SK-N-SH (cell line): ENCODE data around the gene GARRE1. TPM values are rescaled to one million over a fixed set of nuclear protein-coding genes. Genes with fewer than 3 reads are reported as not detected.

Experiments
- CTCF ChIA-PET: fragments of 300-600, 350-600 bp; formaldehyde crosslinking; extraction: SDS; loops from one replicate; lab custom pipeline; 2021; lab: Yijun Ruan, JAX
- POLR2A ChIA-PET: fragments of 350-600 bp; sonication (Branson Sonifier 250); formaldehyde crosslinking; extraction: SDS; loops from one replicate; lab custom pipeline; 2020; ENCODE audit warnings: antibody characterized with exemption, inconsistent platforms; lab: Yijun Ruan, JAX
- DNase-seq: peaks from one replicate; pipeline ENCODE4 v3.0.0; 2012
- H2AFZ ChIP-seq: fragments of 200-600 bp; sonication (generic); 2 replicates; pipeline ENCODE4 v1.8.1; 2016; ENCODE audit warnings: antibody characterized with exemption, mild to moderate bottlenecking, low read depth
- H3F3A ChIP-seq: fragments of 200-600 bp; sonication (generic); replicated peaks from 2 replicates; pipeline ENCODE3; 2016; ENCODE audit warnings: antibody characterized with exemption, mild to moderate bottlenecking; ENCODE audit not compliant: insufficient read depth
- H3K27ac ChIP-seq, 2 experiments: fragments of 200-500 bp in 1 of 2; fragments of 200-600 bp in 1 of 2; sonication (Bioruptor generic) in 1 of 2; sonication (generic), shearing (Covaris generic) in 1 of 2; 2 replicates each; pipeline versions ENCODE4 v1.5.1 to v1.6.1; 2014 to 2016; ENCODE audit warnings: low read depth in 2 of 2, inconsistent platforms in 1 of 2, low read length in 1 of 2, mild to moderate bottlenecking in 1 of 2, mixed read lengths in 1 of 2
- H3K27me3 ChIP-seq: fragments of 200-600 bp; sonication (generic), shearing (Covaris generic); 2 replicates; pipeline ENCODE4 v1.6.1; 2016; ENCODE audit warnings: mixed run types; ENCODE audit not compliant: insufficient read depth
- H3K36me3 ChIP-seq, 2 experiments: fragments of 200-500 bp in 1 of 2; fragments of 200-600 bp in 1 of 2; sonication (Bioruptor generic) in 1 of 2; sonication (generic) in 1 of 2; replicated peaks in 1 of 2; 2 replicates each; pipeline versions ENCODE3 to v1.5.1; 2014 to 2016; ENCODE audit warnings: low read length in 1 of 2, mild to moderate bottlenecking in 1 of 2; ENCODE audit not compliant: insufficient read depth in 2 of 2, control insufficient read depth in 1 of 2
- H3K4me1 ChIP-seq, 2 experiments: fragments of 200-500 bp in 1 of 2; fragments of 200-600 bp in 1 of 2; sonication (Bioruptor generic) in 1 of 2; sonication (generic), shearing (Covaris generic) in 1 of 2; 2 replicates each; pipeline versions ENCODE4 v1.5.1 to v1.6.1; 2014 to 2016; ENCODE audit warnings: low read depth in 1 of 2, low read length in 1 of 2, mixed run types in 1 of 2; ENCODE audit not compliant: insufficient read depth in 2 of 2, control insufficient read depth in 1 of 2
- H3K4me2 ChIP-seq: fragments of 200-600 bp; sonication (generic), shearing (Covaris generic); 2 replicates; pipeline ENCODE4 v1.6.1; 2017; ENCODE audit warnings: mixed run types
- H3K4me3 ChIP-seq, 2 experiments: fragments of 200-500 bp in 1 of 2; fragments of 200-600 bp in 1 of 2; sonication (Bioruptor generic) in 1 of 2; sonication (generic), shearing (Covaris generic) in 1 of 2; 2 replicates each; pipeline versions ENCODE4 v1.5.1 to v1.8.1; 2014 to 2016; ENCODE audit warnings: low read depth in 2 of 2, inconsistent platforms in 1 of 2, low read length in 1 of 2, mild to moderate bottlenecking in 1 of 2, mixed read lengths in 1 of 2, moderate library complexity in 1 of 2
- H3K79me2 ChIP-seq: fragments of 200-600 bp; sonication (generic); 2 replicates; pipeline ENCODE4 v1.8.1; 2017; ENCODE audit warnings: mild to moderate bottlenecking; ENCODE audit not compliant: insufficient read depth
- H3K9ac ChIP-seq: fragments of 200-600 bp; sonication (generic); 2 replicates; pipeline ENCODE4 v1.6.1; 2017; ENCODE audit warnings: mixed run types
- H3K9me2 ChIP-seq: fragments of 200-600 bp; sonication (generic); 2 replicates; pipeline ENCODE4 v1.6.1; 2017; ENCODE audit warnings: mixed run types
- H3K9me3 ChIP-seq: fragments of 200-600 bp; sonication (generic); 2 replicates; pipeline ENCODE4 v1.6.1; 2017; ENCODE audit warnings: mixed run types, mild to moderate bottlenecking, moderate library complexity
- H4K20me1 ChIP-seq: fragments of 200-600 bp; sonication (generic); 2 replicates; pipeline ENCODE4 v1.6.1; 2017; ENCODE audit warnings: mild to moderate bottlenecking, mixed run types; ENCODE audit not compliant: insufficient read depth
- CHD2 ChIP-seq: fragments of 150-350 bp; IDR thresholded peaks from 2 replicates; pipeline ENCODE4 v1.6.1; 2018; ENCODE audit warnings: low read length; ENCODE audit not compliant: partially characterized antibody
- EP300 ChIP-seq, 2 experiments: IDR thresholded peaks; 2 replicates each; pipeline versions ENCODE4 v1.4.0 to v1.6.1; 2012; ENCODE audit warnings: borderline replicate concordance in 1 of 2, low read depth in 1 of 2, low read length in 1 of 2
- EZH2phosphoT487 ChIP-seq: fragments of 200-600 bp; sonication (generic); IDR thresholded peaks from 2 replicates; pipeline ENCODE4 v1.6.1; 2017; ENCODE audit warnings: low read depth, mixed run types, mild to moderate bottlenecking, antibody characterized with exemption, moderate library complexity, borderline replicate concordance
- GATA2 ChIP-seq: sonication (generic); formaldehyde crosslinking; IDR thresholded peaks from 2 replicates; pipeline ENCODE4 v1.5.0; 2020; ENCODE audit warnings: mild to moderate bottlenecking, missing genetic modification reagents
- JUND ChIP-seq: IDR thresholded peaks from 2 replicates; pipeline ENCODE4 v1.4.0; 2012
- RXRA ChIP-seq: IDR thresholded peaks from 2 replicates; pipeline ENCODE4 v1.4.0; 2012; ENCODE audit warnings: low read depth, mild to moderate bottlenecking, borderline replicate concordance
- TAF1 ChIP-seq: IDR thresholded peaks from 2 replicates; pipeline ENCODE4 v1.6.1; 2012; ENCODE audit warnings: low read depth, mild to moderate bottlenecking, low read length, moderate library complexity, borderline replicate concordance
- TEAD4 ChIP-seq: IDR thresholded peaks from 2 replicates; pipeline ENCODE4 v1.4.0; 2012; ENCODE audit warnings: mild to moderate bottlenecking, borderline replicate concordance; ENCODE audit not compliant: insufficient read depth
- WGBS: methylation state at CpG from one replicate; pipeline ENCODE4 v1.1.6; 2017; ENCODE audit warnings: low lambda C conversion rate; 5-methylcytosine and 5-hydroxymethylcytosine counted together
- polyA plus RNA-seq, 3 experiments: library from polyadenylated mRNA; depleted of rRNA; stranded (reverse); fragments of >200 nt; gene quantifications; 2 replicates each; pipeline ENCODE4 v1.2.3, GENCODE V29; 2012
- TF ChIP-seq, protein P1 (sequence below): fragments of 200-600 bp; sonication (generic); IDR thresholded peaks from 2 replicates; pipeline ENCODE4 v1.6.1; 2017; ENCODE audit warnings: antibody characterized with exemption, mild to moderate bottlenecking, moderate library complexity
- TF ChIP-seq, protein P2 (sequence below): IDR thresholded peaks from 2 replicates; pipeline ENCODE4; 2012
- TF ChIP-seq, protein P3 (sequence below): IDR thresholded peaks from 2 replicates; pipeline ENCODE4 v1.4.0; 2012; ENCODE audit warnings: low read depth, borderline replicate concordance

Gene GARRE1
- polyA plus RNA-seq, 1 of the 3 experiments (the other 2 are of a cell fraction): 9.7 TPM

DNA sequence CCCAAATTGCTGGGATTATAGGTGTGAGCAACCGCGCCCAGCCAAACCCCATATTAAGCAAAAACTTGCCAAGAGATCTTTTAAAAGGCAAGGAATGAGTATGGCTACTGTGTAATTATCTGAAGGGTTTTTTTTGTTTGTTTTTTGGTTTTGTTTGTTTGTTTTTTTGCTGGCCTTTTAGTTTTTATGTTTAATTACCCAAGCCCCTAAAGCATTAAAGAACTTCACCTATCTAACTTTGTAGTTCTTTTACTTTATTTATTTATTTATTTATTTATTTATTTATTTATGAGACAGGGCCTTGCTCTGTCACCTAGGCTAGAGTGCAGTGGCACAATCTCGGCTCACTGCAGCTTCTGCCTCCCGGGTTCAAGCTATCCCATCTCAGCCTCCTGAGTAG lies 40.3 kb upstream of the GARRE1 start (continued):
- TF ChIP-seq, protein P1, sequence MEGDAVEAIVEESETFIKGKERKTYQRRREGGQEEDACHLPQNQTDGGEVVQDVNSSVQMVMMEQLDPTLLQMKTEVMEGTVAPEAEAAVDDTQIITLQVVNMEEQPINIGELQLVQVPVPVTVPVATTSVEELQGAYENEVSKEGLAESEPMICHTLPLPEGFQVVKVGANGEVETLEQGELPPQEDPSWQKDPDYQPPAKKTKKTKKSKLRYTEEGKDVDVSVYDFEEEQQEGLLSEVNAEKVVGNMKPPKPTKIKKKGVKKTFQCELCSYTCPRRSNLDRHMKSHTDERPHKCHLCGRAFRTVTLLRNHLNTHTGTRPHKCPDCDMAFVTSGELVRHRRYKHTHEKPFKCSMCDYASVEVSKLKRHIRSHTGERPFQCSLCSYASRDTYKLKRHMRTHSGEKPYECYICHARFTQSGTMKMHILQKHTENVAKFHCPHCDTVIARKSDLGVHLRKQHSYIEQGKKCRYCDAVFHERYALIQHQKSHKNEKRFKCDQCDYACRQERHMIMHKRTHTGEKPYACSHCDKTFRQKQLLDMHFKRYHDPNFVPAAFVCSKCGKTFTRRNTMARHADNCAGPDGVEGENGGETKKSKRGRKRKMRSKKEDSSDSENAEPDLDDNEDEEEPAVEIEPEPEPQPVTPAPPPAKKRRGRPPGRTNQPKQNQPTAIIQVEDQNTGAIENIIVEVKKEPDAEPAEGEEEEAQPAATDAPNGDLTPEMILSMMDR: no peak
- TF ChIP-seq EZH2phosphoT487: no peak
- TF ChIP-seq, all 33 proteins: peak for 0

DNA sequence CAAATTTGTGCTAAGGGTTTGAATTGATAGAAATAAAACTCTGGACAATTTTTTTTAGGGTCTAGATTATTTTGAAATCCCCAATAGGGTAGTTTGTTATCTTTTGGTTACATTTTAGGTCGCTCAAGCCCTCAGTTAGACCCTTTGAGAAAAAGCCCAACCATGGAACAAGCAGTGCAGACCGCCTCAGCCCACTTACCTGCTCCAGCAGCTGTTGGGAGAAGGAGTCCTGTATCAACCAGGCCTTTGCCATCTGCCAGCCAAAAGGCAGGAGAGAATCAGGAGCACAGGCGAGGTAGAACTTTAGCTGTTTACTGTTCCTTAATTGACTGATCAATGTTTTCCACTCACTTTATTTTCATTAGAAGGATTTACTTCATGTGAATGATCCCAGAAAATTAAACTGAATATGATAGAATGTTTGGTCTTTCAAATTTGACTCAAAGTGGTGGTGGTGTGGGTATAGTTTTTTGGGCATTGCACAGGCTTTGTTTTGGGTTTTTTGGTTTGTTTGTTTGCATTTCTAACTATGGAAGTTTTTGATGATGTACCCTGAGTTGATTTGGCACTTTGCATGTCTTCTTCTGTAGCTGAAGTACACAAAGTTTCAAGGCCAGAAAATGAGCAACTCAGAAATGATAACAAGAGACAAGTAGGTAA lies 39.2 kb upstream of the GARRE1 start:
- Histone ChIP-seq H3K27me3 (no peaks in the 10 kb centered on the region), H3K36me3 (peaks cover 30 to 49% of the 10 kb centered on the region in 2 experiments)
- no peak for TF ChIP-seq JUND
- TF ChIP-seq, protein P2, sequence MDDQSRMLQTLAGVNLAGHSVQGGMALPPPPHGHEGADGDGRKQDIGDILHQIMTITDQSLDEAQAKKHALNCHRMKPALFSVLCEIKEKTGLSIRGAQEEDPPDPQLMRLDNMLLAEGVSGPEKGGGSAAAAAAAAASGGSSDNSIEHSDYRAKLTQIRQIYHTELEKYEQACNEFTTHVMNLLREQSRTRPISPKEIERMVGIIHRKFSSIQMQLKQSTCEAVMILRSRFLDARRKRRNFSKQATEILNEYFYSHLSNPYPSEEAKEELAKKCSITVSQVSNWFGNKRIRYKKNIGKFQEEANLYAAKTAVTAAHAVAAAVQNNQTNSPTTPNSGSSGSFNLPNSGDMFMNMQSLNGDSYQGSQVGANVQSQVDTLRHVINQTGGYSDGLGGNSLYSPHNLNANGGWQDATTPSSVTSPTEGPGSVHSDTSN: no peak
- no peak for TF ChIP-seq RXRA
- no peak for TF ChIP-seq TEAD4
- TF ChIP-seq EP300 (IDR thresholded peaks at IDR 0.05; ENCODE audit: borderline replicate concordance in 1 of 2, low read depth in 1 of 2, low read length in 1 of 2): no peak
- TF ChIP-seq, protein P1: no peak
- TF ChIP-seq, all 33 proteins: peak for 0
- Histone ChIP-seq H3K9me2 (no peaks in the 10 kb centered on the region), H2AFZ (no peak overlapping the region), H3K27ac (no peak overlapping the region), H4K20me1 (peaks cover 77% of the 10 kb centered on the region), H3K4me1 (peaks cover 6 to 17% of the 10 kb centered on the region in 2 experiments), H3F3A (peaks cover 27% of the 10 kb centered on the region), H3K4me2 (no peak overlapping the region), H3K4me3 (no peak overlapping the region), H3K9ac (no peak overlapping the region), H3K9me3 (no peaks in the 10 kb centered on the region), H3K79me2 (peaks cover 28% of the 10 kb centered on the region)
- CTCF ChIA-PET: interaction anchor here (0.7 to 1.6 kb wide), 2 partner anchors 16 to 437 kb away, joined by 3 to 4 read pairs; no protein-coding TSS in a partner anchor
- POLR2A ChIA-PET: no interaction called here
- no peak for DNase-seq
- 98% methylated on average over 3 of the region's 3 CpGs for WGBS

DNA sequence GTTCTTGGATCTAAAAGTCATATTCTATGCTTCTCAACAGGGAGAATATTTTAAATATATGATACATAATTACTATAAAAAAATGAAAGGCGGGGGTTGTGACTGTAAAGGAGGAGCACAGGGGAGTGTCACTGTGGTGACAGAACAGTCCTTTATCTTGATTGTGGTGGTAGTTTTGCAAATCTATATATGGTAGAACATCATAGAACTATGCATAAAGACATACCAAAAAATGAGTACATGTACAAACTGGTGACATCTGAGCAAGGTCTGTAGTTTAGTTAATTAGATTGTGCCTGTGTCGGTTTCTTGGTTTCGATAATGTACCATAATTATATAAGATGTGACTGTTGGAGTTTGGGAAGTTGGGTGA lies 38.7 kb upstream of the GARRE1 start:
- H3F3A ChIP-seq: peaks cover 27% of the 10 kb centered on the region
- POLR2A ChIA-PET: no interaction called here
- no peaks in the 10 kb centered on the region for H3K27me3 ChIP-seq
- 97% methylated on average over 3 of the region's 3 CpGs for WGBS
- no peak overlapping the region for H3K4me3 ChIP-seq
- no peaks in the 10 kb centered on the region for H3K9me2 ChIP-seq
- no peak for DNase-seq
- CTCF ChIA-PET: interaction anchor here (0.7 kb wide), 1 partner anchor 16 kb away, joined by 3 read pairs; no protein-coding TSS in a partner anchor
- H4K20me1 ChIP-seq: peaks cover 82% of the 10 kb centered on the region
- no peak overlapping the region for H3K9ac ChIP-seq
- H3K4me1 ChIP-seq: peaks cover 6 to 17% of the 10 kb centered on the region in 2 experiments
- TF ChIP-seq TEAD4: no peak
- no peak for TF ChIP-seq CHD2
- TF ChIP-seq TAF1: no peak
- TF ChIP-seq, protein P3, sequence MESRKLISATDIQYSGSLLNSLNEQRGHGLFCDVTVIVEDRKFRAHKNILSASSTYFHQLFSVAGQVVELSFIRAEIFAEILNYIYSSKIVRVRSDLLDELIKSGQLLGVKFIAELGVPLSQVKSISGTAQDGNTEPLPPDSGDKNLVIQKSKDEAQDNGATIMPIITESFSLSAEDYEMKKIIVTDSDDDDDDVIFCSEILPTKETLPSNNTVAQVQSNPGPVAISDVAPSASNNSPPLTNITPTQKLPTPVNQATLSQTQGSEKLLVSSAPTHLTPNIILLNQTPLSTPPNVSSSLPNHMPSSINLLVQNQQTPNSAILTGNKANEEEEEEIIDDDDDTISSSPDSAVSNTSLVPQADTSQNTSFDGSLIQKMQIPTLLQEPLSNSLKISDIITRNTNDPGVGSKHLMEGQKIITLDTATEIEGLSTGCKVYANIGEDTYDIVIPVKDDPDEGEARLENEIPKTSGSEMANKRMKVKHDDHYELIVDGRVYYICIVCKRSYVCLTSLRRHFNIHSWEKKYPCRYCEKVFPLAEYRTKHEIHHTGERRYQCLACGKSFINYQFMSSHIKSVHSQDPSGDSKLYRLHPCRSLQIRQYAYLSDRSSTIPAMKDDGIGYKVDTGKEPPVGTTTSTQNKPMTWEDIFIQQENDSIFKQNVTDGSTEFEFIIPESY: no peak
- no peak for TF ChIP-seq GATA2 (CRISPR knock-in tag)
- TF ChIP-seq, all 33 proteins: peak for 0
- H2AFZ ChIP-seq: no peak overlapping the region
- peaks cover 31 to 48% of the 10 kb centered on the region in 2 experiments for H3K36me3 ChIP-seq
- H3K4me2 ChIP-seq: no peak overlapping the region
- peaks cover 29% of the 10 kb centered on the region for H3K79me2 ChIP-seq
- no peak overlapping the region for H3K27ac ChIP-seq
- H3K9me3 ChIP-seq: no peaks in the 10 kb centered on the region
